Colonic mucosa (tissue), 4 donors: ENCODE data around the gene TMEM98. TPM values are rescaled to one million over a fixed set of nuclear protein-coding genes. Genes with fewer than 3 reads are reported as not detected.
A peak's percentile ranks its signal among the peaks of the same experiment; 100 is the strongest.
"Not testable (repeated sequence)": the region's sequence is repeated elsewhere in the genome, so short reads cannot be mapped to it uniquely, and the experiment has no call there.

Experiments
- DNase-seq: peaks from one replicate; pipeline ENCODE4 v3.0.0-alpha.2; 2020
- H3K27ac ChIP-seq: fragments of 200-600 bp; one replicate; pipeline ENCODE4 v1.8.0; 2021
- H3K27me3 ChIP-seq: fragments of 200-600 bp; one replicate; pipeline ENCODE4 v1.8.0; 2021
- H3K36me3 ChIP-seq: fragments of 200-600 bp; one replicate; pipeline ENCODE4 v1.8.0; 2021
- H3K4me1 ChIP-seq: fragments of 200-600 bp; one replicate; pipeline ENCODE4 v1.8.0; 2021; ENCODE audit warnings: mild to moderate bottlenecking
- H3K4me3 ChIP-seq: fragments of 200-600 bp; one replicate; pipeline ENCODE4 v1.8.0; 2021
- H3K9ac ChIP-seq, 2 donors: one replicate each; pipeline ENCODE4 v1.7.0; 2013; ENCODE audit warnings: control low read depth in 2 of 2, low read depth in 2 of 2, low read length in 2 of 2
- H3K9me3 ChIP-seq: fragments of 200-600 bp; one replicate; pipeline ENCODE4 v1.8.0; 2021
- intact Hi-C: fragments of 100-400 bp; cut with DNase I; formaldehyde crosslinking; loops from one replicate; pipeline ENCODE4 v1.14.1; 2022
- total RNA-seq, 2 donors: library from RNA; stranded (reverse); fragmentation: NEBNext Ultra II Directional in 1 of 2; extraction: Animal tissue kit (Norgen Biotek cat#: 25700) in 1 of 2; gene quantifications; one replicate each; pipeline ENCODE4 v1.2.1, GENCODE V29; 2021
- TF ChIP-seq, protein P1 (sequence below): fragments of 200-600 bp; IDR thresholded peaks from one replicate; pipeline ENCODE4 v1.8.0; 2022; ENCODE audit warnings: antibody characterized with exemption, mild to moderate bottlenecking
- donor health status: healthy.
- donor health status: DM: no; HTN: no; CAD: no.
- donor health status: DM: no; HTN: no; CAD: no.

The TMEM98 gene
- total RNA-seq, 2 donors from 2014 or later = 110 to 138 TPM

- Histone ChIP-seq H3K27me3 (no peaks in the 10 kb centered on the region), H3K4me1 (no peaks in the 10 kb centered on the region), H3K9ac (no peak overlapping the region), H3K36me3 (no peaks in the 10 kb centered on the region), H3K9me3 (no peaks in the 10 kb centered on the region), H3K4me3 (no peak overlapping the region), H3K27ac (no peak overlapping the region)
- DNase-seq = peak; percentile 12
- TF ChIP-seq, protein P1, sequence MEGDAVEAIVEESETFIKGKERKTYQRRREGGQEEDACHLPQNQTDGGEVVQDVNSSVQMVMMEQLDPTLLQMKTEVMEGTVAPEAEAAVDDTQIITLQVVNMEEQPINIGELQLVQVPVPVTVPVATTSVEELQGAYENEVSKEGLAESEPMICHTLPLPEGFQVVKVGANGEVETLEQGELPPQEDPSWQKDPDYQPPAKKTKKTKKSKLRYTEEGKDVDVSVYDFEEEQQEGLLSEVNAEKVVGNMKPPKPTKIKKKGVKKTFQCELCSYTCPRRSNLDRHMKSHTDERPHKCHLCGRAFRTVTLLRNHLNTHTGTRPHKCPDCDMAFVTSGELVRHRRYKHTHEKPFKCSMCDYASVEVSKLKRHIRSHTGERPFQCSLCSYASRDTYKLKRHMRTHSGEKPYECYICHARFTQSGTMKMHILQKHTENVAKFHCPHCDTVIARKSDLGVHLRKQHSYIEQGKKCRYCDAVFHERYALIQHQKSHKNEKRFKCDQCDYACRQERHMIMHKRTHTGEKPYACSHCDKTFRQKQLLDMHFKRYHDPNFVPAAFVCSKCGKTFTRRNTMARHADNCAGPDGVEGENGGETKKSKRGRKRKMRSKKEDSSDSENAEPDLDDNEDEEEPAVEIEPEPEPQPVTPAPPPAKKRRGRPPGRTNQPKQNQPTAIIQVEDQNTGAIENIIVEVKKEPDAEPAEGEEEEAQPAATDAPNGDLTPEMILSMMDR = no peak
- intact Hi-C loops = no loop called here
Measured at GRCh38 chr17:32926183-32926582, 1.8 kb upstream of the TMEM98 start.

DNA sequence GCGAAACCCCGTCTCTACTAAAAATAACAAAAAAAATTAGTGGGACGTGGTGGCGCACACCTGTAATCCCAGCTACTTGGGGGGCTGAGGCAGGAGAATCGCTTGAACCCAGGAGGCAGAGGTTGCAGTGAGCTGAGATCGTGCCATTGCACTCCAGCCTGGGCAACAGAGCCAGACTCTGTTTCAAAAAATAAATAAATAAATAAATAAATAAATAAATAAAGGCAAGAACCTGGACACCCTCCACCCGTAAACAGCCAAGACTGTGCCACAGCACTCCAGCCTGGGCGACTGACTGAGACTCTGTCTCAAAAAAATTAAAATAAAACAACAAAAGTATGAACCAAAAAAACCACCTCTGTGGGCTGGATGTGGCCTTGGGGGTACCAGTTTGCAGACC is 1.2 kb upstream of the TMEM98 start:
- intact Hi-C loops, DNase-seq, H3K36me3 ChIP-seq, H3K4me3 ChIP-seq, H3K9me3 ChIP-seq, H3K27me3 ChIP-seq, H3K27ac ChIP-seq, H3K4me1 ChIP-seq: not testable (repeated sequence)
- H3K9ac ChIP-seq = peak overlapping the region in 1 of 2 donors; percentile 80

DNA sequence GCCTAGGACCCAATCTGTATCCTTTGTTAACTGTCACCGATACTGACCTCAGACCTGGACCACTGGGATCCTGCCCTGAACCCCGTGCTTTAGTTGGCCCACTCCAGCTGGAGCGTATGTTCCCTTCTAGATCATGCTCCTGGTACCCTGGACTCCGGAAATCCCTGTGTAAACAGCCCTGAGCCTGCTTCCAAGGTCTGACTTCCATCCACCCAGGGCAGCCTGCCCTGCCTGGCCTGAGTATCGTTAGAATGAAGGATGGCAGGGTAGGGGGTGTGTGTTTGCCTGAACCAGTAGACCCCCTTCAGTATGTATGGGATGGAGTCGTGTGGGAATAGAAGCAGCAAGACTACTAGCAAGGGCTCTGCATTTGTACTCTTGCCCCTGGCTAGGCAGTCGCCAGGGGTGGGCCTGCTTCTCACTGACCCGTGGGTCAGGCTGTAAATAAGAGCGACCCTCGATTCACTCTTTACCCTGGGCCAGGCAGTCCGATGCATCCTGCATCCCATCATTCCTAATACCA is 691 bp upstream of the TMEM98 start:
- TF ChIP-seq, protein P1 = no peak
- intact Hi-C loops = no loop called here
- DNase-seq = peak; percentile 57
- Histone ChIP-seq H3K9me3 (no peaks in the 10 kb centered on the region), H3K4me3 (peak overlapping the region; percentile 60), H3K27me3 (no peaks in the 10 kb centered on the region), H3K4me1 (no peaks in the 10 kb centered on the region), H3K9ac (peak overlapping the region; percentile 80 to 93), H3K27ac (no peak overlapping the region), H3K36me3 (no peaks in the 10 kb centered on the region)

- TF ChIP-seq, protein P1 = no peak
- Histone ChIP-seq H3K27me3 (no peaks in the 10 kb centered on the region), H3K36me3 (no peaks in the 10 kb centered on the region), H3K4me3 (peak overlapping the region; percentile 60), H3K4me1 (no peaks in the 10 kb centered on the region), H3K27ac (peak overlapping the region; percentile 52), H3K9ac (peak overlapping the region; percentile 71 to 93), H3K9me3 (no peaks in the 10 kb centered on the region)
- intact Hi-C loops = no loop called here
- DNase-seq = no peak
Measured at GRCh38 chr17:32928586-32929535, 908 bp downstream of the TMEM98 start.

DNA sequence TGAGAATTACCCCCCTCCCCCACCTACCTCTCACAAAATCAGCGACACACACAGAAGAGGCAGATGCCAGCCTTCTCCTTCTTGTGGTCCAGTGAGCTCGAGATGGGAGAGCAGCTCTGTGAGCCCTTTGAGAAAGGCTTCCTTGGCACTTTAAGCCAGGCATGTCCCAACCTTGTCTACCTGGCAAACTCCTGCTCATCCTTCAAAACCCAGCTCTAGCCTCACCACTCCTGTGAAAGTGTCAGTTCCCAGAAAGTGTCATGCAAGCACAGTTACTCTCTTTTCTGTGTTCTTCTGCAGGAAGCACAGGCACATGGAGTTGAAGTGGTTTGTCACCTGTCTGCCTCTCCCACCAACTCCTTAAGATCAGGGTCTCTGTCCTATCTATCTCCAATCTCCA is 1.6 kb downstream of the TMEM98 start:
- H3K27ac ChIP-seq = no peak overlapping the region
- intact Hi-C loops = no loop called here
- peak overlapping the region in 1 of 2 donors; percentile 71 for H3K9ac ChIP-seq
- no peak for DNase-seq
- H3K4me3 ChIP-seq = no peak overlapping the region
- H3K27me3 ChIP-seq = no peaks in the 10 kb centered on the region
- TF ChIP-seq, protein P1 = no peak
- no peaks in the 10 kb centered on the region for H3K36me3 ChIP-seq
- H3K9me3 ChIP-seq = no peaks in the 10 kb centered on the region
- H3K4me1 ChIP-seq = no peaks in the 10 kb centered on the region

GRCh38 chr17:32930512-32930911 is 2.6 kb downstream of the TMEM98 start:
- H3K36me3 ChIP-seq = no peaks in the 10 kb centered on the region
- H3K27ac ChIP-seq = no peak overlapping the region
- intact Hi-C loops = loop anchor here (10.0 kb wide), 1 partner anchor 146 kb away; no protein-coding TSS in a partner anchor
- TF ChIP-seq, protein P1 = no peak
- no peak for DNase-seq
- H3K9ac ChIP-seq = no peak overlapping the region
- H3K4me1 ChIP-seq = no peaks in the 10 kb centered on the region
- no peaks in the 10 kb centered on the region for H3K27me3 ChIP-seq
- no peaks in the 10 kb centered on the region for H3K9me3 ChIP-seq
- H3K4me3 ChIP-seq = no peak overlapping the region
